ENCODE results near the gene CTAG1B.

CTAG1B gene

GRCh38 chrX:154603438-154604430 is 15.3 kb downstream of the CTAG1B start:
- Mint-ChIP-seq H3K27ac (no peak overlapping the region), H3K27me3 (ENCODE audit: low read depth) (peaks cover 3% of the 10 kb centered on the region), H3K4me3 (no peak overlapping the region), H3K9me3 (peaks cover 25% of the 10 kb centered on the region), H3K36me3 (ENCODE audit: low read depth) (no peaks in the 10 kb centered on the region), H3K4me1 (no peaks in the 10 kb centered on the region)
- no peak for TF ChIP-seq CTCF (IDR thresholded peaks at IDR 0.05; ENCODE audit: unreplicated experiment in 3 of 3)

GRCh38 chrX:154602766-154603437 is 16.2 kb downstream of the CTAG1B start:
- Mint-ChIP-seq H3K4me3 (no peak overlapping the region), H3K9me3 (peaks cover 29% of the 10 kb centered on the region), H3K4me1 (no peaks in the 10 kb centered on the region), H3K27me3 (ENCODE audit: low read depth) (no peaks in the 10 kb centered on the region), H3K36me3 (ENCODE audit: low read depth) (no peaks in the 10 kb centered on the region), H3K27ac (no peak overlapping the region)
- TF ChIP-seq CTCF (IDR thresholded peaks at IDR 0.05; ENCODE audit: unreplicated experiment in 3 of 3) = no peak

GRCh38 chrX:154602226-154602625 is 16.9 kb downstream of the CTAG1B start:
- no peaks in the 10 kb centered on the region for H3K36me3 Mint-ChIP-seq (ENCODE audit: low read depth)
- no peak for TF ChIP-seq CTCF (IDR thresholded peaks at IDR 0.05; ENCODE audit: unreplicated experiment in 3 of 3)
- H3K4me1 Mint-ChIP-seq = no peaks in the 10 kb centered on the region
- H3K4me3 Mint-ChIP-seq = no peak overlapping the region
- no peaks in the 10 kb centered on the region for H3K27me3 Mint-ChIP-seq (ENCODE audit: low read depth)
- no peak overlapping the region for H3K27ac Mint-ChIP-seq
- H3K9me3 Mint-ChIP-seq = peaks cover 32% of the 10 kb centered on the region

GRCh38 chrX:154600759-154601374 is 18.2 kb downstream of the CTAG1B start:
- H3K4me3 Mint-ChIP-seq = no peak overlapping the region
- H3K4me1 Mint-ChIP-seq = no peaks in the 10 kb centered on the region
- H3K9me3 Mint-ChIP-seq = peaks cover 28% of the 10 kb centered on the region
- no peak overlapping the region for H3K27ac Mint-ChIP-seq
- no peaks in the 10 kb centered on the region for H3K27me3 Mint-ChIP-seq (ENCODE audit: low read depth)
- H3K36me3 Mint-ChIP-seq (ENCODE audit: low read depth) = no peaks in the 10 kb centered on the region
- TF ChIP-seq CTCF (IDR thresholded peaks at IDR 0.05; ENCODE audit: unreplicated experiment in 3 of 3) = no peak

- Mint-ChIP-seq H3K4me3 (no peak overlapping the region), H3K27ac (no peak overlapping the region), H3K36me3 (ENCODE audit: low read depth) (no peaks in the 10 kb centered on the region), H3K27me3 (ENCODE audit: low read depth) (no peaks in the 10 kb centered on the region), H3K9me3 (peaks cover 32% of the 10 kb centered on the region), H3K4me1 (no peaks in the 10 kb centered on the region)
- TF ChIP-seq CTCF (IDR thresholded peaks at IDR 0.05; ENCODE audit: unreplicated experiment in 3 of 3) = no peak
Measured at GRCh38 chrX:154599531-154599930, 19.6 kb downstream of the CTAG1B start.
